ENCODE results near the gene CDC73.

DNA sequence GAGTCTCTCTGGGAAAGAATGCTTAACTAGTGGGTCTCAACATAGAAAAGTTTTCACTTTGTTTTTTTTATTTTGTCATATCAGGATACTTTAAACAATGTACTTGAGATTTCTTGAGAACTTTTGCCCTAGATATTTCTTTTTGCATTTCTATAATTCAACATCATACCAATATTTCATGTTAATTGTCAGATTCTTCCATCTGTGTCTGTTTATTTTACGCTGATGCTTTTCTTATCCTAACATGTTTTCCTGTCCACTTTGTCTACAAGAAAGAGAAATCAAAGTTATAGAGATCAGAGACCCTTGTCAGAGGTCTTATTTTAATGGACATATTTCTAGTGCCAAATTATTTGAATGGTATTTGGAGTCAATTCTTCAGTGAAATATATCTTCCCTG is 160.1 kb downstream of the CDC73 start:
- TF ChIP-seq EZH2phosphoT487 (IDR thresholded peaks at IDR 0.05; ENCODE audit: low read length): no peak
- TF ChIP-seq, protein P1, sequence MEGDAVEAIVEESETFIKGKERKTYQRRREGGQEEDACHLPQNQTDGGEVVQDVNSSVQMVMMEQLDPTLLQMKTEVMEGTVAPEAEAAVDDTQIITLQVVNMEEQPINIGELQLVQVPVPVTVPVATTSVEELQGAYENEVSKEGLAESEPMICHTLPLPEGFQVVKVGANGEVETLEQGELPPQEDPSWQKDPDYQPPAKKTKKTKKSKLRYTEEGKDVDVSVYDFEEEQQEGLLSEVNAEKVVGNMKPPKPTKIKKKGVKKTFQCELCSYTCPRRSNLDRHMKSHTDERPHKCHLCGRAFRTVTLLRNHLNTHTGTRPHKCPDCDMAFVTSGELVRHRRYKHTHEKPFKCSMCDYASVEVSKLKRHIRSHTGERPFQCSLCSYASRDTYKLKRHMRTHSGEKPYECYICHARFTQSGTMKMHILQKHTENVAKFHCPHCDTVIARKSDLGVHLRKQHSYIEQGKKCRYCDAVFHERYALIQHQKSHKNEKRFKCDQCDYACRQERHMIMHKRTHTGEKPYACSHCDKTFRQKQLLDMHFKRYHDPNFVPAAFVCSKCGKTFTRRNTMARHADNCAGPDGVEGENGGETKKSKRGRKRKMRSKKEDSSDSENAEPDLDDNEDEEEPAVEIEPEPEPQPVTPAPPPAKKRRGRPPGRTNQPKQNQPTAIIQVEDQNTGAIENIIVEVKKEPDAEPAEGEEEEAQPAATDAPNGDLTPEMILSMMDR (IDR thresholded peaks at IDR 0.05; ENCODE audit: low read length): no peak
- TF ChIP-seq EZH2 (optimal IDR thresholded peaks at IDR 0.05; ENCODE audit: low read depth, low read length): no peak

All from MM.1S (cell line).